GM18870 (cell line): ENCODE results near the gene ATOH7.
"Not testable (repeated sequence)": the region's sequence is repeated elsewhere in the genome, so short reads cannot be mapped to it uniquely, and the experiment has no call there.

Source experiments
- ATAC-seq: cut with Tn5 transposase; IDR thresholded peaks from one replicate; pipeline ENCODE4 v1.9.1; 2021; ENCODE audit warnings: moderate library complexity; ENCODE audit not compliant: unreplicated experiment

The ATOH7 gene

DNA sequence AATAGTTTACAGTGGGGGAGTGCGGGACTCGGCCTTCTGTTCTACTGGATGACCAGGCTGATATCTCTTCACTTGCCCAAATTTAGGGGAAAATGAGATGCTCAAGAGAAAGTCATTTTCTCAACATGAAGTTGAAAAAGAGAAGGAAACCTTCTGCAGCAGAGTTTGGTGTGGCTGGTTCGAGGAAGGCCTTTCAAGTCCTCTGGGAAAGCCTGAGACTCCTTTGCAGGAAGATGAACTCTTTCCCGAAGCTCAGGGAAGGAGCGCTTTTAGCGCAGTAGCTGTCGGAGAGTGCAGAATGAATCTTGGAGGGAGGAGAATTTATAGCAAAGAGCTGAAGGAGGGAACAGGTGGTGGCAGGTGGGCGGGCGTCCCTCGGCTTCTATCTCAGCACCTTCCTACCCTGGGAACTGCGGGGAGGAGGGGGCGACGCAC, at the start of gene ATOH7:
Gene ATOH7, minus strand, starts transcription at position 297 of the 435 bp plus-strand sequence. CDS start 436 bp downstream, outside the sequence.
- no peak for ATAC-seq

GRCh38 chr10:68280758-68281157, 48.8 kb upstream of the ATOH7 start:
- ATAC-seq, result no peak

DNA sequence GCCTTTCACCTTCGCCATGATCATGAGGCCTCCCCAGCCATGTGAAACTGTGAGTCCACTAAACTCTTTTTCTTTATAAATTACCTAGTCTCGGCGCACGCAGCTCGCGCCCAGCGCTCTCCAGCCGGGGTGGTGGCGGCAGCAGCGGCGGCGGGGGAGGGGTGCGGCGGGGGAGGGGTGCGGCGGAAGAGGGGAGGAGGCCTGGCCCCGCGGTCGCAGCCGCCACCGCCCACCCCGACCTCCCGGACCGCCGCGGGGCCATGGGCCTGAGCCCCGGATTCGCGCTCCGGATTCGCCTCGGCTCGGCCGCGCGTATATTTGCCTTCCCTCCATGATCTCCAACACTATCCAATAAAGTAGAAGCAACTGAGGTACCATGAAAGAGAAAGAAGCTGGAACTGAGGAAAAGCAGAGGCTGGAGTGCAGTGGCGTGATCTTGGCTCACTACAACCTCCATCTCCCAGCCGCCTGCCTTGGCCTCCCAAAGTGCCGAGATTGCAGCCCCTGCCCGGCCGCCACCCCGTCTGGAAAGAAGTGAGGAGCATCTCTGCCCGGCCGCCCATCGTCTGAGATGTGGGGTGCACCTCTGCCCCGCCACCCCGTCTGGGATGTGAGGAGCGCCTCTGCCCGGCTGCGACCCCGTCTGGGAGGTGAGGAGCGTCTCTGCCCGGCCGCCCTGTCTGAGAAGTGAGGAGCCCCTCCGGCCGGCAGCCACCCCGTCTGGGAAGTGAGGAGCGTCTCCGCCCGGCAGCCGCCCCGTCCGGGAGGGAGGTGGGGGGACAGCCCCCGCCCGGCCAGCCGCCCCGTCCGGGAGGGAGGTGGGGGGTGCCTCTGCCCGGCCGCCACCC, 47.2 kb upstream of the ATOH7 start:
- not testable (repeated sequence) for ATAC-seq

GRCh38 chr10:68277814-68278213, 45.9 kb upstream of the ATOH7 start:
- not testable (repeated sequence) for ATAC-seq

DNA sequence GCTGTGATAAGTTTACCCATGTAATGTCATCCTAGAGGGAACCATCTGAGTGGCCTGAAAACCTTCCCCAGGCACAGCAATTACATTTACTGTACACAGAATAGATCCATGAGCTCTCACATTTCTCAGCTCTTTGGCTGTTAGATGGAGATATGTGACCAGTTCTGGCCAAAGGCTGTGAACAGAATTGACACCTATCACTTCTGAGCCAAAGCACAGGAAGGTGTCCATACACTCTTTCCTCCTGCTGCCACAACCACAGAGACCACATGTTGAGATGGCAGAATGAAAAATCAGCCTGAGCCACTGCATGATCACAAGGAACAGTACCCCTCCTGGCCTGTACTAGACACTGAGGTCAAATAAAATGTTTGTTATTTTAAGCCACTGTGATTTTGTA, 44.3 kb upstream of the ATOH7 start:
- ATAC-seq, result no peak

GRCh38 chr10:68275600-68276126, 43.8 kb upstream of the ATOH7 start:
- no peak for ATAC-seq

- no peak for ATAC-seq
Measured at GRCh38 chr10:68272833-68273232, 40.9 kb upstream of the ATOH7 start.

GRCh38 chr10:68271196-68271882, 39.4 kb upstream of the ATOH7 start:
- ATAC-seq, result no peak

DNA sequence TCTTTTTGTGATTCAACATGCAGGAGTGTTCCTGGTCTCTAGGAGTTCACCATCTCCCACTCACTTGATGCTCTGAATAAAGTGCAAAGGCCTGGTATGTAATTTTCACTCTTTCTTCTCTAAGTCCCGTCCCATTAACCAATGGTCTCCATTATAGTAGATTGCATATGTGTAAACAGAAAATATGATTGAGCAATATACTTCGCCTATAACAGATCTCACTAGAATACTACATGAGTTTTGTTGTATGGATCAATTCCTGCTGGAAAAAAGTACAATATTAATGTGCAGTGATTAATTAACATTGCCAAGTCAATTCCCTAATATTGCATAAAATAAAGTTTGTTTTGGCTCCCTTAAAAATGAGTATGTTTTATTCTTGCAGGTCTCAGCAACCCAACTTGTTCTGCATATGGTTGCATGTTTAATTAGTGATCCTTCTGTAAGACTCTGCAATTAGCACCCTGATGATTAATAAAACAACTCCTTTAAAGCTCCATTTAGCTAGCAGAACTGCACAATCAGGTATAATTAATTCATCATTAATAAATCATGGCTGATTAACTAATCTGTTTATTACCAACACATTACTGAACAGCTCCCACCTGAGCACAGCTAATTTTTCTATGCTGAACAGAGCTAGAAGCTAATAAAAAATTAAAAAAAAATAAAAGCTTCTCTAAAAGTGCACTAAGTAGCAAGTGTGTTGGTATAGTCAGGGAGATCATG, 37.8 kb upstream of the ATOH7 start:
- ATAC-seq, result no peak

- ATAC-seq, result no peak
Measured at GRCh38 chr10:68261132-68261856, 29.4 kb upstream of the ATOH7 start.

- ATAC-seq, result no peak
Measured at GRCh38 chr10:68253346-68253745, 21.4 kb upstream of the ATOH7 start.

DNA sequence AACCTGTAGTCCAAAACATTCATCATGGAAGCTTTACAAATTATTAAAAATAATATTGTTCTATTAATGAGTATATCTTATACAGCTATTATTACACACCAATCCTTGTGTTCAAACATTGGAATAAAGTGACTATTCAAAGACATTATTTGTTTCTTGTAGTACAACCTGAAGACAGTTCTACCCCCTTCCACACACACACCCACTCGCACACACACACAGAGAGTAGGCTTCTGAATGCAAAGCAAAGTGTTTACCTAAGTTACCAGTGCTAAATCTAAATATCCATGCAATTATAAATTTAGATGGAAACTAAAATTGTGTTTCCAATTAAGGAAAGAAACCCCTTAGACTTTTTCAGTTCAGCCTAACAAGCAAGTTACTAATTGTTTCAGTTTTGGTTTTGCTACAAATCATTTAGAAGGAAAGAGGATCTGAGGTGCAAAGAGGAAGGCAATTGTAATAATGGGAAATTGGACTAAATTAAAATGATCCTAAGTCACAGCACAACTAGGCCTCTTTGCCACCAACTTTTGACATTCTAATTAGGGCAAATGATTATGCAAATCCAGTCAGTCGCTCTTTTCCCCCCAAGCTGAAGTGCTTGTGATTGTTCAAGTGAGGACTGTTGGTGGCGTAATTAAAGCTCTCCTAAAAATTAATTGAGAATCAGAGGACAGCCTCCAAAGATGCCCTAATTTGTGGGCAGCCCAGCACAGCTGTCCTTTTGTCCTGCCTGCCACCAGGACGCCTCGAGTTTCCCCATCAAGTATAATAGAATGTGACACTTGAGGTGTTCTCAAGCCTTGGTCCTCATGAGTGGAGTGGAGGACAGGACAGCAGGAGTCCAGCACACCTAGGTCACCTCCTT, 19.9 kb upstream of the ATOH7 start:
- no peak for ATAC-seq

DNA sequence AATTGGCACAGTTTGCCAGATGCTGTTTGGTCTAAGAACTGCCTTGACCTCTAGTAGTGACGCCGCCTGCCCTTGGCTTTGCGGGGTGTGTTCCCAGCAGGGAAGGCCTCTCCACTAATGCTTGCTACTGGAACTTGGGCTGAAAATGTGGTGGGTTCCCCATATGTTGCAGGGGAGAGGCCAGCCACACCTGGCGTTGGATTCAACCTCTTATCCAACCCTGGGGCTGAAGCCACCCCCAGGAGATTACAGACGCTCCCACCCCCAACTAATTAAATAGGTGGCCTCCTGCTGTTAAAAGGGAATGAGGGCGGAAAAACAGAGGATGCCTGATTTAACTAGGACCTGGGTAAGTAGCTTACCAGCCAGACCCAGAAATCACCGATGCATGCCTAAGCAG, 19.2 kb upstream of the ATOH7 start:
- no peak for ATAC-seq

DNA sequence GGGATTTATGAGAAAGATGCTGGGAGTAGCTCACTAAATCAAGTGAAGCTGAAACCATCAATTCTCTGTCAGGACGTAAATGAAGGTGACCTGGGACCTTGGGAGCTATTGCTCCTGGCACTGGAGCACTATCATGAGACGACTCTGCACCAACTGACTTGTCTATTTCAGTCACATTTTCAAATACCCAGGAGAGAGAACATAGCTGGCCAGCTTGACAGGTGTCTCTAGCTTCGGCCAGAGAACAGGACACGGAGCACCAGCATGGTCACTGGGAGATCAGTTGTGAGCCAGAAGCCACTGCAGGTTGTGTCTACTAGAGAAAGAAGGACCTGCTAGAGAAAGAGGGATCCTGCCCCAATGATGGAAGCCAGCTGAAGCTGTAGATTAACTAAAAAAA, 17.4 kb upstream of the ATOH7 start:
- ATAC-seq, result no peak

- ATAC-seq, result no peak
Measured at GRCh38 chr10:68247931-68248330, 16.0 kb upstream of the ATOH7 start.

GRCh38 chr10:68246397-68246796, 14.5 kb upstream of the ATOH7 start:
- not testable (repeated sequence) for ATAC-seq

GRCh38 chr10:68242051-68242450, 10.1 kb upstream of the ATOH7 start:
- no peak for ATAC-seq

DNA sequence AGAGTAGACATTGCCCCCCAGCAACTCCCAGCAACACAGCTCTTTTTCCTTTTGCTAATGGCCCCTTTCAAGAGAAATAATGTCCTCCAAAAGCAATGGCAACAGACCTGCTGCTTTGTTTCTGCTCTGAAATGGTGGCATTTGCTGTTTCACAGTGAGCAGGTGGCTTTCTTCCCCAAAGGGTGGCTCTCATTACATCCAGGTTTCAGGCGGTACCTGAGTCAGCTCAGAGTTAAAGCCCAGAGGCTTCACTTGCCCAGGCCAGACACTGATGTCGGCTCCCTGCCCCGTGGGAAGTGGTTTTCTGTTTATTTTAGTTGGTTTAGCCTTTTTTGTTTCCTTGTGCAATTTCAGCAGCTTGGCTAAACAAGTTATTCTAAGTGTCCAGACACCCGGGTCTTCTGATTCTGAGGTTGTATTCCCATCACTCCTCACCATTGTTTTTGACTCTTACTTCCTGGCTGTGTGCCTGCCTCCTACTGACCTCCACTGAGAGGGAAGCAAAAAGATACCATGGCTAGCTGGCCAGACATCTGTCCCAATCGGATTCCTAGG, 7.8 kb upstream of the ATOH7 start:
- no peak for ATAC-seq

- no peak for ATAC-seq
Measured at GRCh38 chr10:68239069-68239468, 7.2 kb upstream of the ATOH7 start.
